GM18907 (cell line): ENCODE measurements around the gene PAWR.
"Not testable (repeated sequence)": the region's sequence is repeated elsewhere in the genome, so short reads cannot be mapped to it uniquely, and the experiment has no call there.

Experiments used
- ATAC-seq: cut with Tn5 transposase; IDR thresholded peaks from one replicate; pipeline ENCODE4 v1.9.1; 2021; ENCODE audit warnings: mild to moderate bottlenecking, moderate library complexity; ENCODE audit not compliant: unreplicated experiment

The PAWR gene

DNA sequence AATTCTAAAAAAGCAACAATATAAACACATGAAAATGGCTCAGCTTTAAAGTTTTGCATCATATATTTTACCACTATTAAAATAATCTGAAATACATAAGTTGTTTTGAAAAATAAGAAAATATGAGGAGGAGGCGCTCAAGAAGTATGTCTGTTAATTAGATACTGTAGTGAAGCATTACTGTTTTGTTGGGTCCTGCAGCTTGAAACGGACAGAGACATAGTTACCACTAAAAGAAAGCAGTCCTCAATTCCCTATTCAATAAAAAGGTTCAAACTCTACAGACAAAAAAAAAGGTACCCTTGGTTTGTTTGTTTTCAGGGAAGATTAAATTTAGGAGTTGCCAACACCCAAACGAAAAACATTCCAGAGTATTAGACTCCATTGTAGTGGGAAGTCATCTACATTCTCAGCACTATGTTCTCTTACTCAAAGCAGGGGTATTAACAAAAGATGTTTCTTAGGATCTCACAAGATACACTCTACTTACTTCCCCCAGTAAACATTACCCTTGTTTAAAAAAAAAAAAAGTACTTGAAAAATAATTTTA, 3.0 kb downstream of the PAWR start:
- no peak for ATAC-seq

DNA sequence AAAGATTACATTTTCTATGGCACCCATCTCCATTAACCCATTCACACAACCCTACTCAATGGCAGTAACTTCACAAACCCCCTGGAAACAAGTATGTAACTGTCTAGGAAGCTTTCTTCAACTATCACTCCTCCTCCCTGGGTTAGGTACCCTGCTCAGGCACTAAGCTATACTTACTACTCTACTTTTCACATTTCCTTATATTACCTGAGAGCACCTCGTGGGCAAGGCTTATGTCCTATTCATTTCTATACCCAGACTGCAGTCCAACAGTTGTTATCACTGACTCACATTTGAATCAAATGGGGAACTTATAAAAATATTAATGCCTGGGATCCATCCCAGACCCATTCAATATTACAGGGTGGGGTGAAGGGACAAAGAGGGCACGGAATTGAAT, 4.6 kb downstream of the PAWR start:
- ATAC-seq = no peak

DNA sequence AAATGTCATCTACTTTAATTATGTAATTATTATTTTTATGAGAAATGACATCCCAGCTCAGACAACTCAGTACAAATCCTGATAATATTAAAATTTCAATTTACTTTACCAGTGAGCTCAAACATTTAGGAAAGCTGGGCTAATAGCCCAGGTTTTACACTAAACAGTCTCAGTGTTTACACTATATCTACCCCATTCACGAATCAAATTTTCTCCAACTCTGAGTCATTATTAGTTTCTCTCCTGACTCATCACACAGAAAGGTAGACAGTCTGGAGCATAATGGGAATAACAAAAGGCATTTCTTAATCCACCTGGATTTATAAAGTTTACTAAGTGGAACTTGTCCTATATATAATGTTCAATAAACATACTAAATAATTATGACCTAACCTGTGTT, 5.7 kb downstream of the PAWR start:
- ATAC-seq = no peak

DNA sequence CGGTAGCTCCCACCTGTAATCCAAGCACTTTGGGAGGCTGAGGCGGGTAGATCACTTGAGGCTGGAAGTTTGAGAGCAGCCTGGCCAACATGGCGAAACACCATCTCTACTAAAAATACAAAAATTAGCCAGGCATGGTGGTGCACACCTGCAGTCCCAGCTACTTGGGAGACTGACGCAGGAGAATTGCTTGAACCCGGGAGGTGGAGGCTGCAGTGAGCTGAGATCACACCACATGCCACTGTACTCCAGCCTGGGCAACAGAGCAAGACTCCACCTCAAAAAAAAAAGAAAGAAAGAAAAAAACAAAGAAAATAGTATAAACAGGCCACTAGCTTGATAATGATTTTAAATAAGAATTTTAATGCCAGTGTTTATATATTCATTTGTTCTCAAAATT, 6.4 kb downstream of the PAWR start:
- not testable (repeated sequence) for ATAC-seq

DNA sequence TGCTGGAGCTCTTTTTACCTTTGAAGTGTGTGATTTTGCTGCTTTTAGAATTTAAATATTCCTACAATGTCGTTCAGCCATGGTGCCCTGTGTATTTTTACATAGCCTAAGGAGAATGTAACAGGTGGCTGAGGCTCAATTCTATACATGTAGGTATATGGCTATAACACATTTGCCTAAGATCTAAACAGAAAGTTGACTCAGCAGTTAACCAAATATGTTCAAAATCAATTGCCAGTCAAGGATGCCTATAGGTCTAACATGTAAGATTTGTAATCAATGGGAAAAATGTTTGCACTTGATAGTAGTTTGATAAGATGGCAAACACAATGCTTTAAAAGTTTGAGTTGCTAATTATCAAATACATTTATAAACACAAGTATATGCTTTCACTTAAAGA, 8.2 kb downstream of the PAWR start:
- no peak for ATAC-seq

DNA sequence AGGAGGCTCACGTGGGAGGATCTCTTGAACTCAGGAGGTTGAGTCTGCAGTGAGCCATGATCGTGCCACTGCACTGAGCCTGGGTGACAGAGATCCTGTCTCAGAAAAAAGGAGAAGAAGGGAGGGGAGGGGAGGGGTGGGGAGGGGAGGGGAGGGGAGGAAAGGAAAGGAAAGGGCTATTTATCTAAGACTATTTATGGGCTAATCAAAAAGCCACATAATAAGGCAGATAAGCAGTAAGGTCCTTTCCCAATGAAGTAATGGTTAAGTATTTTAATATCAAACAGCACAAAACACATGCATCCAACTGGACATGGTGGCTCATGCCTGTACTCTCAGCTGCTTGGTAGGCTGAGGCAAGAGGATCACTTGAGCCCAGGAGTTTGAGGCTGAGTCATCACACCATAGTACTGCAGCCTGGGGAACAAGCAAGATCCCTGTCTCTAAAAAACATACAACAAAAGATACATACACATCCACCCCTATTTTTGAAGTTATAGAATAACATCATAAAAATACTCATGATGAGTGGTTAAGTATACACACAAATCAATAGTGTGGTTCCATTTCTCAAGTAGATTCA, 9.7 kb downstream of the PAWR start:
- ATAC-seq = no peak

DNA sequence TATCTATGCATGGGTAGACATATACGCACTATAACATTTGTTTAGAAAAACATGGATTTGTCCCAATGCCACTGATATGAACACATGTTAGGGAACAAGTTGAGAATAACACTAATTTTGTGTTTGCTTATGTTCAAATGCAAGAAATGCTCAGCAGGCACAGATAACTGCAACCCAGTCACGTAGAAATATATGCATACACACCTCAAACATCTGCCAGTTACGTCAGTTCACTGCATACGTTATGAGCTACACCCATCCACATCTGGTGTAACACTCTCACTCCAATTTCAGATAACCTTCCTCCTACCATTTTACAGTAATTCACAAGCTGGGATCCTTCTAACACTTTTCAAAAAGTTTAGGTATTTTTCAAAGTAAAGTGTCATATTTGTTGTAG, 10.7 kb downstream of the PAWR start:
- no peak for ATAC-seq

DNA sequence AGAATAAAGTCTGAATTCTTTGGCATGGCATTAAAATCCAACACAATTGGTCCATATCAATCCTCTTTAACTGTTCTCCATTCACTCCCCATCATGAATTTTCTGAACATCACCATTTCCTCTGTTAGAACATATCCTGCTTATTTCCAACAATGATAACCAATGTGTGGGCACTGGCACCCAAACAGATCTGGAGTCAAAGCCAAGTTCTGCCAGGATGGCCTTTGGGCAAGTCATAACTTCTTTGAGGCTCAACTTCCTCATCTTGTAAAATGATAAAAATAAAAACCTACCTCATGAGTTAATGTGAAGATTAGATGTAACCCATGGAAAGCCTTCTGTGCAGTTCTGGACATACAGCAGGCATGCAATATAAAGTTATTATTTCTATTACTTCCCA, 12.5 kb downstream of the PAWR start:
- ATAC-seq = no peak

DNA sequence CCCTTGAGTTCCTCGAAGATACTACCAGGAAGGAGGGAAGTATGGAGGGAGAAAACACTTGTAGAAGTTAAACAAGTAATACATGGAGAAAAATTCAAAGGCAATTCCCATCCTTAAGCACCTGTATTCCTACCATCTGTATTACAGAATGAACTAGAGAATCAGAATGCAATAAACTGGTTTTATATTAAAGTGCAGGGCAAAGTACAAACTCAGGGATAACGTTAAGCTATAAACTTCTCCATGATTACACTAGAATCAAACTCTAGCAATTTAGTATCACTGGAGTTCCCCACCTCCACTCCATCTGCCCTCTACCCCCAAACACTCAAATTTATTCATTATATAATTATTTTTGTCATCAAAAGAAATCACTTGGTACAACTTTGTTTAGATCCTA, 13.1 kb downstream of the PAWR start:
- ATAC-seq = no peak

DNA sequence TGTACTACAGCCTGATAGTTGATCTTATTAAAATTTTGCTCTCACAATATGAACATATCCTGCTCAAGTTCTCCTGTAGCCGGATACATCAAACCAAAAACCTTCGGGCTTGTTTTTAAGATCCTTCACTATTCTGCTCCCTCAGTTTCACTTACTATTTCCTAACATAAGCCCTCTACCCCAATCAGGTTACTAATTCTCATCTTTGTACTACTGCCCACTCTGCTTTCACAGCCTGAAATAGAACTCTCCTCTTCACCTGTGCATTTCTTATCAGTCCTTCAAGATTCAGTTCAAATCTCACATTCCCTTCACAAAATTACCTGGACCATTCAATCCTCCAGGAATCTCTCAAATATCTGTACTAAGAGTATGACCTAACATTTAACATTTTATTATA, 14.2 kb downstream of the PAWR start:
- no peak for ATAC-seq

DNA sequence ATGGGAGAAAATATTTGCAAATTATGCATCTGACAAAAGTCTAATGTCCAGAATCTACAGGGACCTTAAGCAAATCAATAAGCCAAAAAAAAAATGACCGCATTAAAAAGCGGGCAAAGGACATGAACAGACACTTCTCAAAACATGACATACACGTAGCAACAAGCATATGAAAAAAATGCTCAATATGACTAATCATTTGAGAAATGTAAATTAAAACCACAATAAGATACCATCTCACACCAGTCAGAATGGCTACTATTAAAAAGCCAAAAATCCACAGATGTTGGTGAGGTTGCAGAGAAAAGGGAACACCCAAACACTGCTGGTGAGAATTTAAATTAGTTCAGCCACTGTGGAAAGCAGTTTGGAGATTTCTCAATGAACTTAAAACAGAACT, 16.1 kb downstream of the PAWR start:
- no peak for ATAC-seq

DNA sequence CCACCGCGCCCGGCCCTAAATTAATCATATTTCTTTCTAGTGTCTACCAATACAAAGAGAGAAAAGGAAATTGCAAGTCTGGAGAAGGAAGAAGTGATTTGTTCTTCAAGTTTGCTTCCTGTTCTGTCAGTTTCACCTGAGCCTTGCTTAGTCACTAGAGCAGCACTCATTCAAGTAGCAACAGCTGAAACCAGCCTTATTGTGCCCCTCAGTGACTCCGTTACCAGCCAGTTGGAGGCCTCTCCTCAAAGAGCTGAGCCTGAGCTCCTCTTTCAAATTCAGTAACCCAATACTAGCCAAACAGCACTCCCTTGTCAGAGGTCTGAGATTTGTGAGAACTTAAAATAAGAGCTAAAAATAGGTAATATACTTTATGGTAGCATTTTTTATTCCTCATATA, 17.4 kb downstream of the PAWR start:
- ATAC-seq = no peak

DNA sequence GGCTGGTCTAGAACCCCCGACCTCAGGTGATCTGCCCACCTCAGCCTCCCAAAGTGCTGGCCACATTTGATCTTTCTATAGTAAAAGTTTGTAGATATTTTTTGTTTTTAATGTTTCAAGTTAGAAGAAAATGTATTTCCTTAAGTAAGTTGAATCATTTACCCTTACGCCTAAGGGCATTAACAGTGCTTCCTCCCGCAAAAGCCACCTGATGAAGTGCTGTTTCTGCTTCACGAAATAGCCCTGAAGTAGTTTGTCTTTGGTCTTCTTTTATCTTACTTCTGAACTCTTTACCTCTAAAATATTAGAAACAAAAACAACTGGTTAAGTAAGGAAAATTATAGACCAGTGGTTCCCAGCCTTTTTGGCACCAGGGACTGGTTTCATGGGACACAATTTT, 22.7 kb downstream of the PAWR start:
- no peak for ATAC-seq

DNA sequence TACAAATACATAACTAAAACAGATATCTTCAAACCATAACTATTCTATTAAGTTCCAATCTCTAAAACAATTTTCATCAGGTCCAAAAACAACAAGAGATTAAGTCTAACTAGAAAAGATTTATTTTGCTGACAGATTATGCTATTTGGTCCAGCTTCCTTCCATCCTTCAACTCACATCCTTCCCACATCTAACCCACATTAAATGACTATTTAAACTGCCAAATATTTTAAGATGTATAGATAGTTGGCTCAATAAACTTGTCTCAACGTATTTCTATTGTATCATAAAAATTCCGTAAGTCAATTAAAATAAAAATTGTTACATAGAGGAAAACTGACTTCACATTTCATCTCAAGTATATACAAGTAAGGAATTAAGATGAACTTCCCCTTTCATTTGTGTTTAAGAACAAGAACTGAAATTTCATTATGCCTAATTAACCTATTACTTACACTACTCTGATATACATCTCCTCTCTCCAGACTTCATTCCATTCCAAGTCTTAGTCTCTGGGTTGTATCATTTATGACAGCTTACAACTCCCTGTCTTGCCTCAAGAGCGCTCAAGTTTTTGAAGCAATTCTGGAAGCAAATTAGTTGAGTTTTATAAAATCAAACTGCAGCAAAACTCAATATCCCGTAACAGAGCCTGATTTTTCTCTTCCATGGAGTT, 25.4 kb downstream of the PAWR start:
- no peak for ATAC-seq

DNA sequence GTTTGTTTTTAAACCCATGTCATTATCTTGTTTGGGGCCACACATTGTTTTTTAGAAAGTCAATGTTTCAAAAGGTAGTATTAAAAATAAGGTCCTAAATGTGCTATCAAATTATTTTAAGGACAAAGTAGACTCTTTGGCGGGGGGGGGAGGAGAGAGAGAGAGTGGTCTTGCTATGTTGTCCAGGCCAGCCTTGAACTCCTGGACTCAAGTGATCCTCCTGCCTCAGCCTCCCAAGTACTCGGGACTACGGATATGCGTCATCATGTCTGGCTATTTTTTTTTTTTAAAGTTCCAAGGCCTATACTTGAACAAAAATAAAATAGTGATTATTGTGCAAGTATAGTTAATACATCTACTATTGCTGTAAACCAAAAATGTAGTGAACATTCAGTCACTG, 26.2 kb downstream of the PAWR start:
- ATAC-seq = no peak

DNA sequence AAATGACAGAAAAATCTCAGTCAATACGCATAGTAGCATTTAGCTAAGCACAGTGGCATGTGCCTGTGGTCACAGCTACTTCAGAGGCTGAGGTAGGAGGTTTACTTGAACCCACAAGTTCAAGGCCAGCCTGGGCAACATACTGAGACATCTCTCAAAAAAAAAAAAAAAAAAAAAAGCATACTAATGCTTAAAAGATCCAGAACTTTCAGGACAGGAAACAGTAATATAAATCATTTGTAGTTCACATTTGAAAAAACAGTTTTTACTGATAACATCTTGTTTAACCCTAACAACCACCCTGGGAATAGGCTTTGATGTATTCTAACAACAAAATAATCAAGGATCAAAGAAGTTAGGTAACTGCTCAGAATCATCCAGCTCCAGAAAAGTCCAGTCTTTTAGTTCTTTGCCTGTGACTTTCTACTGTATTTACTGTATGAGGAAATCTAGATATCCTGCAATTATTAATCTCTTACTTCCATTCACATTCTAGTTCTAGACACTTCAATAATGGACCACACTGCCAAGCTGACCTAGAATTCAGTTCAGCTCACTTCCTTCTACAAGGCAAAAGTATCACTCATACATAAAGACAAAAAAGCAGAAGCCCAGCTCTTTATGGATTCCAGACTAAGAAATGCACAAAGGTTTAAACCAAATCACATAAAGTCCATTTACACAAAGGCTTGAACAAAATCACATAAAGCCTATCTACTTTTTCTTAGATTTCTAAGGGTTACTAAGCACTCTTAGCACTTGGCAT, 28.5 kb downstream of the PAWR start:
- no peak for ATAC-seq

DNA sequence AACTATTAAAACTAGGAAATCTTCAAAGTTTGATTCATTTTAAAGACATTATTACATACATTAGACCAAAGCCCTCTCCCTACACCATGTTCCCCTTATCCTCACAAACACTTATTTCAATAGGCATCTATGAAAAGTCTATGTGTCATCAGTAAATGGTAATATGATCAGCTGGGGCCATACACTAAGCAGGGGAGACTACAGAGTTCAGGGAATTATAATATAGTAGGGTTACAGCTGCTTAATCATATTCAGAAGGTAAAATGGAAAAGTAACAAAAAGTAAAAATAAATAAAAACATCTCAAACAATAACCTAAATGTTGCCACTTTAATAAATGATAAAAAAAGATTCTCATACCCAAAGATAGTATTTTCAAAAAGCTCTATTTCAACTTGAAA, 29.1 kb downstream of the PAWR start:
- no peak for ATAC-seq

DNA sequence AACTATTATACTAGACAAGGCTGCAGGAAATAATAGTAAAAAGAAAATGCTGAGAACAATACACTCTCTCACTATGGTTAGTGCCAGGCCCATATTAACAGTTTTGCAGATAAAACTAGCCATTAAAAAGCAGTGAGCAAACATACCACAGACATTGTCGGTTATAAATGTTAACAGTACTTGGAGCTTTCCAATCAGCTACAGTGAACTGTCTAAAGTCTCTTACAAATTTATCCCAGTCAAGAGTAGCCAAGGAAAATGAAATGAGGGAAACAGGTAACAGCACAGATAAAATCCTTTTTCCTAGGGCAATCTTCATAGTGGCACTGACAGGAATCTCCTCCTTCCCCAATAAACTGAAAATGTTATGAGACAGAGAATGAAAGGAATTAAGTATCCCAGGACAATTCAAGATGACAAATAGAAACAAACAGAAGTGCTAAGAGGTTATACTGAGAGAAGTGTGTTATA, 30.8 kb downstream of the PAWR start:
- no peak for ATAC-seq

DNA sequence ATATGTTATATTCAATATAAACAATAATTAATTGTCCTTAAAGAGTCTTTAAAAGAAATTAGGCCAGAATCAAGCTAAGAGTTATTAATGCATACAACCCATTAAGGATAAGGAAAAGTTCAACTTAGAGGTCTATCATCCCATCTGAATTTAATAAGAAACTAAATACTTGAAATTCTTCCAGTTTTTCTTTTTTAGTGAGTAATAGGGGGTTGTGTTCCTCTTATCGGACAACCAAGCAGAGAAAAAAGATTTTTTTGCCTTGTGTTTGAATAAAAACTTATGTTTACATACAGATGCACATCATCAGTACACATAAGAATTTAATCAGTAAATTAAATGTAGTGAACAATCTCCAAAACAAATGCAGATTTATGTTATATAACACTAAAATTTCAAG, 32.5 kb downstream of the PAWR start:
- ATAC-seq = no peak

DNA sequence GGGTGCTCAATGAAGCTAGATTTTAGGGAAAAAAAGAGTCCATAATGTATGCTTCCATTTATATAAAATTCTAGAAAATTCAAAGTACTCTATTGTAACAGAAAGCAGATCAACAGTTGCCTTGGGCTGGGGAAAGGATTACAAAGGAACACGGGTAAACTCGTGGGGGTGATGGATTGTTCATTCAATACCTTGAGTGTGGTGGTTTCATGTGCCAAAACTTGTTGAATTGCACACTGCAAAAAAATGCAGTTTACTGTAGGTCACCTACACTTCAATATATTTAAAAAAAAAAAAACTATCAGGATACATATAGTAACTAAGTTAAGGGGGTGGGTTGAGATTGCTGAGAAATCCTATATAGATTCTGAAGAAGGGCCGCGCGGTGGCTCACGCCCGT, 33.6 kb downstream of the PAWR start:
- no peak for ATAC-seq

DNA sequence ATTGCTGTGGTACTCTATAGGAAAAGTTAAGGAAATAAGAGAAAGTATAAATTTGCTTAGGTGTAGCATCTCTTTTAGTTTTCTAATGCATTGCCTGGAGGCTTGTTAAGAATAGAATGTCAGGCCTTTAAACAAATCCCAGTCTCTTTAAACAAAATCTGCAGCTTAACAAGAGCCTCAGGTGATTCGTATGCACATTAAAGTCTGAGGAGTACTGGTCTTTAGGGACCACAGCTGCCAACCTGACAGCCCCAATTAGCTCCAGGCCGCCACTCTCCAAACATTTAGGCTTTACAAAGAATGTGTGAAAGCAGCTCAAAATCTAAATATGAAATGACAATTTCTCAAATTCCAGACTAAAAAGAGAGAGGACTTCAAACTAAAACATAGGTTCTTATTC, 35.7 kb downstream of the PAWR start:
- no peak for ATAC-seq

DNA sequence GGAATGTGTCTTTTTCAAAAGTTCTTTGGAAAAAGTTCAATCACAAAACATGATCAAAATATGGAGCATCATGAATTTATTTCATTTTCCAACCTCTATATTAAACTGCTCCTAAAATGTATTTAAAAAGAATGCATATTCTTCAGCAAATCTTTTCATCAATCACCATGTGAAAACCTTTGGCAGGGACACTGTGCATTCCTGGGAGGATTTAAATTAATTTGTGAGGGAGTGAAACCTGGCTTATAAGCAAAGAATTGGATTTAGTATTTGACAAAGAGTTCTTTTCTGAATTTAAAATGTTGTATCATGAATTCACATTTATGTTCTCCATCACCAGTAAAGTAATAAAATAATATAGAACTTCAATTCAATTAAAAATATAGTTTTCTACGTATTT, 38.2 kb downstream of the PAWR start:
- no peak for ATAC-seq
